ENCODE results near the gene EP400. TPM values are rescaled to one million over a fixed set of nuclear protein-coding genes. Genes with fewer than 3 reads are reported as not detected.

EP400 gene
- total RNA-seq (8.0 and 12.4 TPM in 2 replicates), polyA plus RNA-seq (3.4 and 6.2 TPM in 2 replicates), polyA minus RNA-seq (ENCODE audit: low replicate concordance) (22.4 and 24.6 TPM in 2 replicates)
- polyA plus RNA-seq (2012), result 14.4 and 17.5 TPM in 2 replicates

- Histone ChIP-seq H3K4me2 (ENCODE audit: extremely low read depth, insufficient read depth, low read length) (peak within 1 kb of the TSS; percentile 95), H2AFZ (ENCODE audit: low read length) (peak within 1 kb of the TSS; percentile 98), H3K27ac (ENCODE audit: insufficient read depth, low read length) (peak within 1 kb of the TSS; percentile 83), H3K27me3 (ENCODE audit: control insufficient read depth, insufficient read depth, low read length) (no peaks in the 10 kb centered on the region), H3K79me2 (ENCODE audit: control insufficient read depth, insufficient read depth, low read length) (peaks cover 40% of the 10 kb centered on the region), H3K36me3 (ENCODE audit: control insufficient read depth, insufficient read depth, low read length) (peaks cover 4% of the 10 kb centered on the region), H3K4me3 (replicated peaks in 1 of 4; ENCODE audit: control extremely low read depth in 1 of 4, insufficient read depth in 1 of 4, low read depth in 3 of 4, low read length in 4 of 4) (peak within 1 kb of the TSS; percentile 82 to 96 (median 86)), H3K9ac (ENCODE audit: insufficient read depth, low read length) (peak within 1 kb of the TSS; percentile 89), H3K9me3 (ENCODE audit: control insufficient read depth, insufficient read depth, low read depth, low read length) (no peaks in the 10 kb centered on the region), H4K20me1 (ENCODE audit: control insufficient read depth, extremely low read depth, insufficient read depth, low read length) (no peaks in the 10 kb centered on the region), H3K4me1 (ENCODE audit: control insufficient read depth, extremely low read depth, insufficient read depth, low read length) (no peaks in the 10 kb centered on the region)
- TF ChIP-seq EZH2 (IDR thresholded peaks at IDR 0.05; ENCODE audit: low read length, missing control alignments) (no peak), CTCF (conservative IDR thresholded peaks at IDR 0.05 in 1 of 2, IDR thresholded peaks at IDR 0.05 in 1 of 2; ENCODE audit: low read depth in 1 of 2, low read length in 2 of 2) (peak in 1 of 2 donors; percentile 10)
- DNase-seq (ENCODE audit: low read depth in 2 of 2), result peak; percentile 89 to 92
Measured at GRCh38 chr12:131949431-131950181, at the start of gene EP400. Gene EP400, plus strand, starts transcription at chr12:131949942. Its CDS starts 10,678 bp downstream, at chr12:131960620.

GRCh38 chr12:131900397-131900796, 49.3 kb upstream of the EP400 start:
- Histone ChIP-seq H3K27ac (ENCODE audit: insufficient read depth, low read length) (no peak overlapping the region), H3K36me3 (ENCODE audit: control insufficient read depth, insufficient read depth, low read length) (no peaks in the 10 kb centered on the region), H3K4me1 (ENCODE audit: control insufficient read depth, extremely low read depth, insufficient read depth, low read length) (peaks cover 5% of the 10 kb centered on the region), H3K9ac (ENCODE audit: insufficient read depth, low read length) (no peak overlapping the region), H3K79me2 (ENCODE audit: control insufficient read depth, insufficient read depth, low read length) (peaks cover 2% of the 10 kb centered on the region), H4K20me1 (ENCODE audit: control insufficient read depth, extremely low read depth, insufficient read depth, low read length) (no peaks in the 10 kb centered on the region), H2AFZ (ENCODE audit: low read length) (no peak overlapping the region), H3K4me2 (ENCODE audit: extremely low read depth, insufficient read depth, low read length) (no peak overlapping the region), H3K9me3 (ENCODE audit: control insufficient read depth, insufficient read depth, low read depth, low read length) (no peaks in the 10 kb centered on the region), H3K4me3 (replicated peaks in 1 of 4; ENCODE audit: control extremely low read depth in 1 of 4, insufficient read depth in 1 of 4, low read depth in 3 of 4, low read length in 4 of 4) (no peak overlapping the region), H3K27me3 (ENCODE audit: control insufficient read depth, insufficient read depth, low read length) (no peaks in the 10 kb centered on the region)
- DNase-seq (ENCODE audit: low read depth in 2 of 2), result no peak
- no peak for TF ChIP-seq CTCF (conservative IDR thresholded peaks at IDR 0.05 in 1 of 2, IDR thresholded peaks at IDR 0.05 in 1 of 2; ENCODE audit: low read depth in 1 of 2, low read length in 2 of 2)
- TF ChIP-seq EZH2 (IDR thresholded peaks at IDR 0.05; ENCODE audit: low read length, missing control alignments), result no peak

GRCh38 chr12:131901431-131902331, 48.1 kb upstream of the EP400 start:
- no peak overlapping the region for H2AFZ ChIP-seq (ENCODE audit: low read length)
- no peak overlapping the region for H3K4me3 ChIP-seq (replicated peaks in 1 of 4; ENCODE audit: control extremely low read depth in 1 of 4, insufficient read depth in 1 of 4, low read depth in 3 of 4, low read length in 4 of 4)
- H3K79me2 ChIP-seq (ENCODE audit: control insufficient read depth, insufficient read depth, low read length), result no peaks in the 10 kb centered on the region
- no peak for DNase-seq (ENCODE audit: low read depth in 2 of 2)
- H3K9ac ChIP-seq (ENCODE audit: insufficient read depth, low read length), result no peak overlapping the region
- no peak overlapping the region for H3K4me2 ChIP-seq (ENCODE audit: extremely low read depth, insufficient read depth, low read length)
- no peaks in the 10 kb centered on the region for H3K9me3 ChIP-seq (ENCODE audit: control insufficient read depth, insufficient read depth, low read depth, low read length)
- TF ChIP-seq EZH2 (IDR thresholded peaks at IDR 0.05; ENCODE audit: low read length, missing control alignments), result no peak
- TF ChIP-seq CTCF (conservative IDR thresholded peaks at IDR 0.05 in 1 of 2, IDR thresholded peaks at IDR 0.05 in 1 of 2; ENCODE audit: low read depth in 1 of 2, low read length in 2 of 2), result no peak
- H3K27ac ChIP-seq (ENCODE audit: insufficient read depth, low read length), result no peak overlapping the region
- no peaks in the 10 kb centered on the region for H3K36me3 ChIP-seq (ENCODE audit: control insufficient read depth, insufficient read depth, low read length)
- no peaks in the 10 kb centered on the region for H4K20me1 ChIP-seq (ENCODE audit: control insufficient read depth, extremely low read depth, insufficient read depth, low read length)
- no peaks in the 10 kb centered on the region for H3K27me3 ChIP-seq (ENCODE audit: control insufficient read depth, insufficient read depth, low read length)
- H3K4me1 ChIP-seq (ENCODE audit: control insufficient read depth, extremely low read depth, insufficient read depth, low read length), result no peaks in the 10 kb centered on the region
